PC-3 (cell line): ENCODE results near the gene L3MBTL1.

Experiments used
- CTCF ChIP-seq: fragments of 300-600 bp; sonication (generic); conservative IDR thresholded peaks from 2 replicates; pipeline ENCODE4 v1.5.1; 2017; ENCODE audit warnings: antibody characterized with exemption, low read depth, mild to moderate bottlenecking, low read length
- EZH2 ChIP-seq: fragments of 300-600 bp; sonication (generic); IDR thresholded peaks from one replicate; pipeline ENCODE4 v1.6.1; 2017; ENCODE audit warnings: antibody characterized with exemption, mild to moderate bottlenecking, low read length; ENCODE audit not compliant: unreplicated experiment

GRCh38 chr20:43550456-43550855 lies 43.0 kb downstream of the L3MBTL1 start:
- TF ChIP-seq CTCF: no peak
- no peak for TF ChIP-seq EZH2
